Neutrophil (primary cell): ENCODE data around the gene C2CD2.

Experiments
- H3K27ac ChIP-seq: fragments of 200-600 bp; sonication (generic); 2 replicates; pipeline ENCODE4 v1.5.1; 2016; ENCODE audit warnings: mild to moderate bottlenecking, moderate library complexity
- H3K27me3 ChIP-seq: fragments of 200-600 bp; sonication (generic); 2 replicates; pipeline ENCODE4 v1.6.0; 2016; ENCODE audit warnings: mild to moderate bottlenecking
- H3K36me3 ChIP-seq: fragments of 200-600 bp; sonication (generic); 2 replicates; pipeline ENCODE4 v1.5.1; 2017
- H3K4me1 ChIP-seq, 2 experiments: fragments of 200-600 bp in 1 of 2; sonication (generic) in 1 of 2; 1 replicate in 1 of 2; 2 replicates in 1 of 2; pipeline versions ENCODE4 v1.5.1 to v1.6.1; 2013 to 2016; ENCODE audit warnings: low read depth in 1 of 2, low read length in 1 of 2, mild to moderate bottlenecking in 1 of 2, moderate library complexity in 1 of 2; ENCODE audit not compliant: control insufficient read depth in 1 of 2, insufficient read depth in 1 of 2
- H3K4me3 ChIP-seq, 2 experiments: fragments of 200-600 bp in 1 of 2; sonication (generic) in 1 of 2; 1 replicate in 1 of 2; 2 replicates in 1 of 2; pipeline ENCODE4 v1.5.1; 2013 to 2016; ENCODE audit warnings: low read depth in 1 of 2, low read length in 1 of 2, mild to moderate bottlenecking in 1 of 2, moderate library complexity in 1 of 2
- H3K9me3 ChIP-seq: fragments of 200-600 bp; sonication (generic); 2 replicates; pipeline ENCODE4 v1.5.1; 2016
- TF ChIP-seq, protein P1 (sequence below): fragments of 200-600 bp; sonication (generic); IDR thresholded peaks from 2 replicates; pipeline ENCODE4 v1.5.1; 2016; ENCODE audit warnings: antibody characterized with exemption

The C2CD2 gene

DNA sequence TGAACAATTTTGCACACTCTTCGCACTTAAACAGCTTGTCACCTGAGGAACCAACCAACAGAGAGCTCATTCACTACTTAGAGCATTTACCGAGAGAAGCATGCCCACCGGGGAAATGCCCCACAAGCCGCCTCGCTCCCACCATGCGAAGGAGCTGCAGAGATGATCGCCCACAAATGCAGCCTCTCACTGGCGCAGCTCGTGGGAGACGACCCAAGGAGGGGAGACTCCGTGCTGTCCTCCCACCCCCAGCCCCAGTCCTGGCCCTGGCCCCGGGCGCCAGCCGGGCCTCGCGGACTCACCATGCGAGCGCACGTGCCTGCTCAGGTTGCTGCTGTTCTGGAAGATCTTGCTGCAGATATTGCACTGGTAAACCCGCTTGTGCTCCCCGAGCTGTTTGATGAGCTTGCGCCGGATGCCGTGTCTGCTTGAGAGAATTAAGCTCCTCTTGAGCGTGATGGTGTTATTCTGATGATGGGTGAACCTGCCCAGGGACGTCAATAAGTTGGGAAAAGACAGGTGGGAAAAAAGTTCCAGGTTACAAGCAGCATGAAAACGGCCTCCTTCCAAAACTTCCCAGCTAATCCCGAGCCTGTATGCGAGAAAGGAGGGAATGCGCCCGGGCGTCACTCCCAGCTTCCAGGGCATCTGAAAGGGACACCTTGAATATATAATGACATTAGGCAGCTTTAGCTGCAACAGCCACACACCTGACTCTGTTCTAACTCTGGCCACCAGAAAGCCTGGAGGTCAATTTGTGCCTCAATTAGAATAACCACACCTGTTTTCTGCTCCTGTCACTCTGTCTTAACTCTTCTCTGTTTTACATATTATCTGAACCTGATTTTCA is 117.4 kb downstream of the C2CD2 start:
- H3K36me3 ChIP-seq: peaks cover 43% of the 10 kb centered on the region

DNA sequence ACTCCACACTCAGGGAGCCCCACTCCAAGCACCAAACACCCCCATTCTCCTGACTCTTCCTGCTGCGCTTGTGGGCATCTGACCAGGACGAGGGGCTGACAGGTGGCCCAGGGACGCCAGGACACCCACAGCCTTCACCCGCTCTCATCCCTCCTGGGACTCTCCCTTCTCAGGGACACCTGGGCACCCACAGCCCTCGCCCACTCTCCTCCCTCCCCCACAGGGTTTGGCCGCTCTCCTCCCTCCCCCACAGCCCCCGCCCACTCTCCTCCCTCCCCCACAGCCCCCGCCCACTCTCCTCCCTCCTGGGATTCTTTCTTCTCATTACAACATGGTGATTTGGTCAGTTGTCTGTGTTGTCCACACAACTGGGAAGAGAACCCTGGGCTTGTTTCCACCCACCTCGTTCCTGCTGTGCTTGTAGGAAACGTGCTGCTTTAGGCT is 118.1 kb downstream of the C2CD2 start:
- H3K4me1 ChIP-seq: no peaks in the 10 kb centered on the region
- H3K9me3 ChIP-seq: no peaks in the 10 kb centered on the region
- no peak overlapping the region for H3K4me3 ChIP-seq
- no peak overlapping the region for H3K27ac ChIP-seq
- H3K36me3 ChIP-seq: peaks cover 43% of the 10 kb centered on the region
- TF ChIP-seq, protein P1, sequence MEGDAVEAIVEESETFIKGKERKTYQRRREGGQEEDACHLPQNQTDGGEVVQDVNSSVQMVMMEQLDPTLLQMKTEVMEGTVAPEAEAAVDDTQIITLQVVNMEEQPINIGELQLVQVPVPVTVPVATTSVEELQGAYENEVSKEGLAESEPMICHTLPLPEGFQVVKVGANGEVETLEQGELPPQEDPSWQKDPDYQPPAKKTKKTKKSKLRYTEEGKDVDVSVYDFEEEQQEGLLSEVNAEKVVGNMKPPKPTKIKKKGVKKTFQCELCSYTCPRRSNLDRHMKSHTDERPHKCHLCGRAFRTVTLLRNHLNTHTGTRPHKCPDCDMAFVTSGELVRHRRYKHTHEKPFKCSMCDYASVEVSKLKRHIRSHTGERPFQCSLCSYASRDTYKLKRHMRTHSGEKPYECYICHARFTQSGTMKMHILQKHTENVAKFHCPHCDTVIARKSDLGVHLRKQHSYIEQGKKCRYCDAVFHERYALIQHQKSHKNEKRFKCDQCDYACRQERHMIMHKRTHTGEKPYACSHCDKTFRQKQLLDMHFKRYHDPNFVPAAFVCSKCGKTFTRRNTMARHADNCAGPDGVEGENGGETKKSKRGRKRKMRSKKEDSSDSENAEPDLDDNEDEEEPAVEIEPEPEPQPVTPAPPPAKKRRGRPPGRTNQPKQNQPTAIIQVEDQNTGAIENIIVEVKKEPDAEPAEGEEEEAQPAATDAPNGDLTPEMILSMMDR: no peak
- no peaks in the 10 kb centered on the region for H3K27me3 ChIP-seq

More for the DNA sequence above, 117.4 kb downstream of the C2CD2 start:
- H3K27me3 ChIP-seq: no peaks in the 10 kb centered on the region
- no peaks in the 10 kb centered on the region for H3K4me1 ChIP-seq
- no peak overlapping the region for H3K27ac ChIP-seq
- H3K4me3 ChIP-seq: no peak overlapping the region
- TF ChIP-seq, protein P1: no peak
- no peaks in the 10 kb centered on the region for H3K9me3 ChIP-seq
